Astrocyte of the hippocampus (primary cell): ENCODE results near the gene DAB2IP.

Experiments used
- DNase-seq: peaks from one replicate; pipeline ENCODE4 v3.0.0; 2011; ENCODE audit warnings: low read depth, low spot score

Gene DAB2IP

DNA sequence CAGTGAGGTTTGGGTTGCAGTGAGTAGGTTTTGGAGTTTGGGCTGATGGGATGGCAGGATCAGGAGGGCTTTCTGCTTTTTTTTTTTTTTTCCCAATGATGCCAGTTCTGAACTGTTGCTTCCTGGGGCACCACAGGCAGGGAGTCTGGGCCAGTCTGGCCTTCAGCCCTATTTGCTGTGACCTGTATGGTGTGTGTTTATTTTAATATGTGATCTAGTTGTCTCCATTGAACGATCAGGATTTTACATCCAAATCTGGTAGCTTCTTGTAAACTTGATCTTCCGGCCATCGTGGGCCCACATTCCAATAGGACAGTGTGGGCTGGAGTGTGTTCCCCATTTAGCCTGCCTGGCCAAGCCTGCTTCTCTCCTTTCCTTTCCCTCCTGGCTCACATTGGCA, 25.8 kb upstream of the DAB2IP start:
- no peak for DNase-seq

DNA sequence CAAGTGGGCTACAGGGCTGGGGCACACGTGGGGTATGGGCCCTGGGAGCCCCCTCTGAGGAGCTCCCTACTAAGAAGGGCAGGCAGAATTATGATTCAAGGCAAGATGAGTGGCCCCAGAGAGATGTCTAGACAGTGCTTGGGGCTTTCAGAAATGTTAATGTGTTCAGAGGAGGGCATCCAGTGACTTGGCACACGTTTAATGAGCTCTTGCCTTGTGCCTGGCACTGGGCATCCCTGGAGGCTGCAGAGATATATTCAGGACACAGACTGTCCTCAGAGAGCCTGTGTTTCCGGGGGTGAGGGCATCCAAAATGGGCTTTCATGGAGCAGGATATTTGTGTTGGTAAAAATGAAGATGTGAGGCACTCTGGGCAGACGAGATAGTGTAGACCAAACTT, 25.4 kb upstream of the DAB2IP start:
- no peak for DNase-seq

DNA sequence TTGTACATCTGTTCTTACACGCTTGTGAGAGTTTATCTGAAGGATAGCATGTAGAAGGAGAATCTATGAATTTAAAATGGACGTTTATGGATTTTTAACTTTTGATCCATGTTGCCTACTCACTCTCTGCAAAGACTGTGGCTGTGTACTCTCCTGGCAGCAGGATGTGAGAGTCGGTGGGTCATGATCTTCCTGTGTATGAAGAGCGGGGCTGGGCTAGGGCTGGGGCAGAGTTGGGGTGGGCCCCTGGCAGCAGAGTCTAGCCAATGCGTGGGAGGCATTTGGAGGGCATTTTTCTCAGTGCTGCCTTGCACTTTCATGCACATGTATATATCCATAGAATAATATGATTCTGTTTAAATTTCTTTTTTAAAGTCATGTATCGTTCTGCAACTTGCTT, 24.0 kb upstream of the DAB2IP start:
- no peak for DNase-seq

DNA sequence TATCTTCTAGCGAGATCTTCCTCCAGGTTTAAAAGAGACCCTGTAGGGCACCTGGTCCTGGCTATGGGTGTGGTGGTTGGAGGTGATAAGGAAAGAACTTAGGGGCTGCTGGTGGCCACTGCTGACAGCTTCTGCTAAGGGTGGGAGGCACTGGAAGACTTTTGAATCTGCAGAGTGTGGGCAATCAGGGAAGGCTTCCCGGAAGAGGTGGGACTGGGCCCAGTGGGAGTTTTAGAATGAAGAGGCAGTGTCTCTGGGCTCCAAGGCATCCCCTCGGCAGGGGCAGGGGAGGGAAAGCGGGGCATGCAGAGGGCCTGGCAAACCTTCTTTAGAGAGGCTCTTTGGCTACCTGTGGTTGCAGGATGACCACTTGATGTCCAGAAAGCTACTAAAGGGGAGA, 23.0 kb upstream of the DAB2IP start:
- no peak for DNase-seq

DNA sequence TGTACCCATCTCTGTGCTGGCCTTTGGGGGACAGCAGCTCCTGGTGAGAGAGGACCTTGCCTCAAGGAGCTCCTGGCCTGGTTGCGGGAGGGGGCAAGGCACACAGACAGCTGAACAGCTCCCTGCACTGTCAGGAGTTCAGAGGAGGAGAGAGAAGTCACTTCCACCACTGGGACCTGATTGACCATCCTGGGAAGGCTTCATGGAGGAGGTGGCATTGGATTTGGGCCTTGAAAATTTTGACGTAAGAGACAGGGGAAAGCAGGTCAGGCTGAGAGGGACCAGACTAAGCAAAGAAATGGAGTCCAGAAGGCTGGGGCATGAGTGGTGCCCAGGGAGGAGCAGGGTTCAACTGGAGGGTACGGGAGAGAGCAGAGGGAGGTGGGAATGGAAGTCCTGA, 20.3 kb upstream of the DAB2IP start:
- no peak for DNase-seq

DNA sequence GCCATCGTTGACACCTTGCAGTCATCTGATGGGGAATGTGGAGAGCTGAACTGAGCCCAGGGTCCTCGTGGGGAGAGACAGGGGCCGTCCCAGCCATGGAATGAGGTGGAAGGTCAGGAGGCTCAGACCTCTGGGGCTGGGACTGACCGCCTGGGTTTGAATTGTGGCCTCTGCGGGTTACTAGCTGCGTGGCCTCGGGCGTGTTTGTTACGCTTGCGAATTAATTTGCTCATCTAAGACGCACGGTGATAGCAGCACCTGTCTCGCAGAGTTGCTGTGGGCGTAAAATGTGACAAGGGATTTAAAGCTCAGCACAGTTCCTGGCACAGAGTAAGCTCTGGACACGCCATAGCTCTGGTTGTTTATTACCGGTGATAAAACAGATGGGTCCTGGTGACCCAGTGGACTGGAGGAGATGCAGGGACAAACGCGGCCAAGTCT, 19.4 kb upstream of the DAB2IP start:
- DNase-seq = no peak

DNA sequence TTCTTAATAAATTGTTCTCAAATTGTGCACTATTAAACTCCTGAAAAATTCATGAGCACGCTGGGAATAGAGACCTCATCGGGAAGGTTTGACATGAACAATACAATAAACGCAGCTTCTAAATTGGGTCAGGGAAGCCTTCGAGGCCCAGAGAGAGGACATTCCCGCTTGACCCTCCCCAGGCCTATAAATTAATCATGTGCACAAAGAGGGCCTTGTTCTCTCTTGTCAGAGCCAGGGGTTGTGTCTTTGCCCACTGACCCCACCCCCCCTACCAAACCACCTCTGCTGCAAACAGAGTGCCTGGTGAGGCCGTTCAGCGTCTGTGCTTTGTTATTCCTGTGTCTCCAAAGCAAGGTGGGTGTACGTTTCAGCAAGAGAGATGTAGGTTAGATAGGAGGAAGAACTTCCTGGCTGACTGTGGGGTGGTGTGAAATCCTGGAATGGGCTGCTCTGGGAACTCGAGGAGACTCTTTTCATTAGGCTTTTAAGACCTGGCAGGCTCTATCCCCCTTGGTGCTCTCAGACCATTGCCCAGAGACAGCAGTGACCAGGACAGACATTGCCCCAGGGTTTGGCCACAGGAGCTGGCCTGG, 18.2 kb upstream of the DAB2IP start:
- DNase-seq = no peak

DNA sequence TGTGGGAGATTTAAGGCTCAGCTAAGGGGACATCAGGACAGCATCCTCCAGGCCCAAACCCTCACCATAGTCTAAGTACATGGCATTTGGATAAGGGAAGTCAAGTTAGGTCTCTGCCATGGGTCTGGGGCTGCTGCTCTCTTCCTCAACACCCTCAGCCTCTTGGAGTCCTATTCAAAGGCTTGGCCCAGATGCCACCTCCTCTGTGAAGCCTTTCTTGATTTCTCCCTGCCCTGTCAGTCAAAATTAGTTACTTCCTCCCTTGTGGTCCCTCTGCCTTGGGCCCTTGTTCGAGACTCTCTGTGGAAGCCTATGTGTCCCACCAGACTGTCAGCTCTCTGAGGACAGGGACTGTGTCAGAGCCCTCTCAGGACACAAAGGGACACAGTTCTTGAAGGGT, 17.7 kb upstream of the DAB2IP start:
- no peak for DNase-seq

DNA sequence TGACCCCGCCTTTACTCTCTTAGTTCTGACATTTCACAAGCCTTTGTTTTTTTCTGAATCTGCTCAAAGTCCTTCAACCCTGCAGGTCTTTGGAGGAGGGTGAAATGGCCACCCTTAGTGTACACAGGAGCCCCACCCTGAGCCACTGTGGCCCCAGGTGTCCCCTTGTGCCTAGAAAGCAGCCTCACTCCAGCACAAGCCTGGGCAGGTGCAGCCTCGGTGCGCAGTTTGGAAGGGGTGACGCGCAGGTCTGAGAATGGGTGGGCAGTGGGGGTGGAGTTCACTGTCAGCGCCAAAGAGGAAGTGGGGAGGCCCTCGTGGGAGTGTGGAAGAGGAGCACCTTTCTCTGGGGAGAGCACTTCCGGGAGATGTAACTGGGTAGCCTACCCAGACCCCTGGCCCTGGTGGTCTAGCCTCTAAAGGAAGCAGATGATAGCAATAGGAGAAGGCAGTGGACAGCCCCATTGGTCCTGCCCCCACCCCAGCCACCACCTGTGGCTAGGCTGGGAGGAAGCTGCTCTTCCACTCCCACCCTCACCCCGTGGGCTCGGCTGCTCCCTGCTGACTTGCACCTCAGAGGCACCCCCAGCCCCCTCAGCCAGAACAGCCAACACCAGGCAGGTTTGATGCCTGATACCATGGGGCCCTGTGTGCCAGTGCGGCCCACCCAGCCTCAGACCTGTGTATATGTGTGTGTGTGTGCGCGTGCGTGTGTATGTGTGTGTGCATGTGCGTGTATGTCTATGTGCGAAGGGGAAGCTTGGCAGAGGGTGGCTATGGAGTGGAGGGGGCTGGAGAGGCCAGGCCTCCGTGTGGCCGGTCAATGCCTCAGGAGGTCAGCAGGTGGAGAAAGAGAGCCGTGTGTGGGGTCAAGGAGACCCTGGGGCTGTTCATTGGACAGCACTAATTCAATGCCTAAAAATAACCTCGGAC, 16.8 kb upstream of the DAB2IP start:
- peak; percentile 49 for DNase-seq

DNA sequence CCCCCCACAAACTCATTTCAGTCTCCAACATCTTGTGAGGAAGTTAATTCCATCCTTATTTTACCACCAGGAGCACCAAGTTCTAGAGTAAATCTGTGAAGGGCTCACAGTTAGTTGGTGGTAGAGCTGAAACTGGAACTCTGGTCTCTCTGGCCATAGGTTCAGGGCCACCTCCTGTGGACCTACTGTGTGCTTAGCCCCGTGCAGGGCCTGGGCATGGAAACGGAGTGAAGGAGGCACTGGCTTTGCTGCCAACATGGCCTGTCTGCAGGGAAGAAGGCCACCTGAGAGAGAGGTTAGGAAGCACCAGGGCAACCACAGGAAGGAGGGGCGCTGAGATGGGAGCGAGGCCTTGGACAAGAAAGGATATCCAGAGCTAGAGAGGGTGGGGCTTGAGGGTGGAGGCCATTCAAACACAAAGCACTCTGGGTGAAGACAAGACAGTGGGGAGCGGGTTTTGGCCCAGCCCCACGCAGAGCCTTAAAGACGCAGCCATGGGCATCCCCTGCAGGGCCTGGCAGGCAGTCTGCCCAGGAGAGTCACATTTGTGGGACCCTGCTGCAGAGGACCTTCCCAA, 16.0 kb upstream of the DAB2IP start:
- DNase-seq = no peak

DNA sequence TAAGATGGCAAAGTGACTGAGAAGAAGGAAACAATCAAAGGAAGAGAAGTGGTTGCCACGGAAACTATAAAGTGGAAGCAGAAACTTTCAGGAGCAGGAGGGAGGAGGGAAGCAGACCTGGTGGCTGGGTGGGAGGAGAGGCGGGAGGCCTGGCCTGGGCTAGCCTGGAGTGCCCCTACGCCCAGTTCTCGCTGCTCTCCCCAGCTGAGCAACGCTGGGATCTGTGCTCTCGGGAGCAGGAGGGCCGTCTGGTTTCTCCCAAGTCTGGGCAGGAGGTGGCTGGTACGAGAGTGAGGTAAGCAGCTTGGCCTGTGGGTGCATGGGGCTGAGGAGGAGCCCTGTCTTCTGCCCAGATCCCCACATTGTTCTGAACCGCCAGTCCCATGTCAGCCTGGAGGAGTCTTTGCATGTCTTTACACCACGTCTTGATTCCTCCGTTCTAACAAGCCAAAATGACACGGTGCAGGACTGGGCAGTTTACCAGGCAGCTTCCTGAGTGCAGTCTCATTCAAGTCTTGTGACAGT, 15.0 kb upstream of the DAB2IP start:
- peak; percentile 53 for DNase-seq

DNA sequence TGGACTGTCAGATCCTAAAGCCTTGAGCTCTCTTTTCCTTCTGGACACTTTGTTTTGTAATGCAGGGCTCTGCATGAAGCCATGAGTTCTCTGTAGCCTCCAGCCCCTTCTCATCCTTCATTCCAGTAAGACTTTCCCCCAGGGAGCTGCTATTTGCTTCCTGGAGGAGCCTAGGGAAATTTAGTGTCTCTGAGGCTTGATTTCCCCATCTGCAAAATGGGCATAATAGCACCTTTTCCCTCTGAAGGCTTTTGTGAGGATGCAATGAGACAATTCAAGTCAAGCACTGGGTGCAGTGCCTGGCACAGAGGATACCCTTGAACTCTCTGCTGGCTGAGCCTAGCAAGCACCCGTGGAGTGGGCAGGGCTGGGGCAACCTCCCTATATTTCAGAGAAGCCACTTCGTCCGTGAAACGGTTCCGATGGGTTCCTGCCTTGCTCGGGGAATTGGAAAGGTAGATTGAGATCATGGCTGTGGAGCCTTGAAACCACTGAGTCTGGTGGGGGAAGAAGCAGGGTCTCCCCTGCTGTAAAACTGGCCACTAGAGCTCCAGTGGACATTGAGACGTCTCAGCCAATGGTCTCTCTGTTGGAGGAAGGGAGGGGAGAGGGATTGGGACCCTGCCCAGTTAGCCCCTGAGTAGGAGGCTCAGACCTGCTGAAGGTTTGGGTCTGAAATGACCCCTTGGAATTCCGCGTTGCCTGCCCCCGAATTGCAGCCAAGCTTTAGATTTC, 14.3 kb upstream of the DAB2IP start:
- DNase-seq = no peak

DNA sequence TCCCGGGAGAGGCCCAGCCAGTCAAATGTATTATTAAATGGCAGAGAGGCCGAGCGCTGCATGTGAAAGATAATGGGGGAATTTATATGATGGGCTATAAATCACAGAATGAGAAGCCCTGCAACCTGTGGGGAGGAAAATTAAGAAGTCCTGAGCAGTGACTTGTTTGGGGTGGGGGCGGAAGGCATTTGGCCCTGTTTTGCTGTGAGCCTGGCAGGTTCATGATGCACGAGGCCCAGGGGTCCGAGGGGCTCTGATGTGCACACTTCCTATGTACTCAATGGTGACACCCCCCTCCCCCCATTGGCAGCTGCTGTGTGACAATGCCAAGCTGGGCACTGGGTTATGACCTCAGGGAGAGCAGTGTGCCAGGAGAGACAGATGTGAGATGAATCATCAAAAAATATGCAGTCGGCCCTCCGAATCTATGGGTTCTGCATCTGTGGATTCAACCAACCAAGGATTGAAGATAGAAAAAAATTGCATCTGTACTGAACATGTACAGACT, 13.7 kb upstream of the DAB2IP start:
- DNase-seq = peak; percentile 17

DNA sequence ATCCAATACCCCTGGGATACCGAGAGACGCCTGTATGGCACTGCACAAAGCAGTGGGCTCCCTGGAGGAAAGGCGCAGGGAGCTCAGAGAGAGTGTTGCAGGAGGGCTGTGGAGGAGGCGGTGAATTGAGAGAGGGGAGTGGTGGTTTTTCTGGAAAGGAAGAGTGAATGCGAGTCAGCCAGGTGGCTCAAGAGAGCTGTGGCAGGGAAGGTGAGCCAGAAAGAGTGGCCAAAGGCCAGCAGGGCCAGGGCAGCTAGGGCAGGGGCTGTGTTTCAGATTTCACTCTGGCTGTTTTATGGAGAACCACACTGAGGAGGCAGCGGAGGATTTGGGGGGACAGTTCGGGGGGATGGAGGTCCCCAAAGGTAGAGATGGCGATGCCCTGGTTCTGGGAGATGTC, 13.0 kb upstream of the DAB2IP start:
- no peak for DNase-seq

DNA sequence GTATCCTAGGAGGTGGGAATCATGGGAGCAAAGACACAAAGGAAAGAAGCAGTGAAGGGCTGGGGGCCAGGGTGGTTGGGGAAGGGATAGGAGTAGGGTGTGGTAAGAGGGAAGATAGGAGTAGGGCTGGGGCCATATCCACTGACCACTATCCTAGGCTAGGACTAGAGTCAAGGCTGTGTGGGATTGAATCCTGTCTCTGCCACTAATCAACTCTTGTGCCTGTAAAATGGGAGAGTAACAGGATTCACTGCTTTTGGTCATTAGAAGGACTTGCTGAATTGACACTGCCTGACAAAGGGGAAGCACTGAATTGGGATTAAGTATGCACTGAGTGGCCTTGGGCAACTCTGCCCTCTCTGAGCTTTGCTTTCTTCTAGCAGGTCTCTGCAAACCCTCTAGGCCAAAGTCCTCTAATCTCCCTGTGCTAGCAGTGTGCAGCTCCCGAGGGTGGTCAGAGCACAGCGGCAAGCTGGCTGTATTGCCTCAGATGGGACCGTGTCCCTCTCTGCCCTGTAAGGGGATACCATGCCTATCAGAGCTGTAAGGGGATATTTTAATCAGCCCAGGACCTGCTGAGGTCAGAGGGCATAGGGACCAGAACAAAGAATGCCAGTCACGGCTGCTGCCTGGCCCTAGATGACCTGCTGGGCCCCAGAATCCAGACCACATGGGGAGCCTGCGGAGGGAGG, 12.4 kb upstream of the DAB2IP start:
- DNase-seq = no peak

DNA sequence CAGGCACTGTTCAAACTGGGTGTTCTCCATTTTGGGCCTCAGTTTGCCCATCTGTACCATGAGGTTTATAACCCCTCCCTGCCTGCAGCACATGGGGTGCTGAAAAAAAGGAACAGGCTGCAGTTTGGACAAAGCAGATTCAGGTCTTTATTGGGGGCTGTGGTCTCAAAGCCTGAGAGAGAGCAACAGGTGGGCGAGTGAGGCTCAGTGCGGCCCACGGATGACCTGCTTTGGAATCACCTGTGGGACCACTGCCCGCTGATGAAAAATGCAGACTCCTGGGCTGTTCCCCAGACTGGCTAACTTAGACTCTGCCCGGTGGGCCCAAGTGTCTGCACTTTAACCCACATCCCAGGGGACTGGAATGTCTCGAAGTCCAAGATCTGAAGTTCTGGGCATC, 11.8 kb upstream of the DAB2IP start:
- no peak for DNase-seq

DNA sequence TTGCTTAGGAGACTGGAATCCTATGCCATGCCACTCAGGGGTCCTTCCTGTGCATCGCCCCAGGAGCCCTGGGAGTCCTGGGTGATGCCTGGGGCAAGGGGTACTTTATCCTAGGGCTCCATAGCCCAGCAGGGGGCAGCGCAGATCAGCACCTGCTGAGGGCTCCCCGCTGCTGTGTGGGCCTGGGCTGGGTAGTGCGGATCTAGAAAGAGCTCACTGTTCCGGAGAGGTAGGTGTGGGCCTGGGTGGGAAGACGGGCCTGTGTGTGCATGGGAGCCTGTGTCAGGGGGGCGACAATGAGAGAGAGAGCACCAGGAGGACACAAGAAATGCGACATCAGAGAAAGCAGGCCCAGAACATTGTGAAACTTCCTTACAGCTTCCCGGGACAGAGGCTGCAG, 11.4 kb upstream of the DAB2IP start:
- DNase-seq = peak; percentile 50

DNA sequence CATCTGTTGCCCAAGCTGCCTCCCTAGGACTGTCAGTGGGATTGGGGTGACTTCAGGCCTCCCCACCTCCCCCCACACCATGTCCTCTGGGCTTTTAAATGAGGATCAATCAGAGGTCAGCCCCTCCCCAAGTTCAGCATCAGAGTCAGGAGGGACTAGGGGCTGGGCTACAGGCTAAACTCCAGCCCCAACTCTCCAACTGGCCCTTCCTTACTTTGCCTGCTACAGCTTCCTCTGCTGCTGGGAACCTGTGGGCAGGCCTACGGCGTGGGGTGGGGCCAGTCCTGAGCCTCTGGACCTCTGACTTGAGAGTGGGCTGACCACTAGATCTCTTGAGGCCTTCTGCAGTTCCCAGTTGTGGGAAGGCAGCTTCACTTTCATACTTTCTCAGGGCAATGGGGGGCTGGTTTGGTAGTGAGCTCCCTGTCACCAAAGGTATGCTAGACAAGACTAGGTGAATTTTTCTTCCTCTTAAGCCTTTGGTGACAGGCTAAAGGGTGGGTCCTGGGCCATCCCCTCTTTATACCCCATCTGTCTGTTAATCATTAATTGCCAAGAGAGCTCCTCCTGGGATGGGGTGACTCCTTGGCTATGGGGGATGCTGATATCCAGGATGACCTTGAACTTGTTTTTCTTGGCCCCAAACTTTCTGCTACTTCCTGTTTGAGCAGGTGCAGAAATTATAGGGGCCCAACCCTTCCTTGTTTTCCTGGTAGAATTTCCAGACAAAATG, 10.8 kb upstream of the DAB2IP start:
- no peak for DNase-seq

DNA sequence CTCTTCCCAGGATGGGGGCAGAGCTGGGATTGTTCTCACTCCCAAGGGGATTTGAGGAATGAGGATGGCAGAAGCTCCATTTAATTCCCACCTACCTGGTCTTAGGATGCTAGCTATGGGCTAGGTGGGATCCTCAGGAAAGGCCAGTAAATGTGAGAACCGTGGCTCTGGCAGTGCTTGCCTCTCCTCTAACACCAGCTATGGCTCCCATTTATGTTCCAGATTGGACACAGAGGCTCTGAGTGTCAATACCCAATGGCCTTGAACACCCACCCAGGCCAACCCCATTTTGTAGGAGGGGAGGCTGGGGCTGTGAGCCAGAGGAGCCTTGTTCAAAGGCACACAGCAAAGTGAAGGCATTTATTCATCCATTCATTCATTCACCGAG, 10.2 kb upstream of the DAB2IP start:
- DNase-seq = no peak

DNA sequence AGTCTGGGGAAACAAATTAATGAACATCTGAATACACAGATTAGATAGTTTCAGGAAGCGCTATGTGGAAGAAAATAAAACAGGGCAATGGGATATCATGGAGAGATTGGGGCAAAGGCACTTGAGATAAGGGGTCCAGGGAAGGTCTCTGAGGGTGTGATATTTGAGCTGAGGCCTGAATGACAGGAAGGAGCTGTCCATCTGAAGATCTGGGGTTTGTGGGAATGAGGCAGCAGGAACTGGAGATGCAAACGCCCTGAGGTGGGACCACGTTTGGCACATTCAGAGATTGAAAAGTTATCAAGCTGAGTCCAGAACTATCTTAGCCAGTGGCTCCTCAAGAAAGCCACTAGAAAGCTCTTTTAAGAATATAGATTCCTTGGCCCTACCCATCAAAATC, 8.7 kb upstream of the DAB2IP start:
- no peak for DNase-seq

DNA sequence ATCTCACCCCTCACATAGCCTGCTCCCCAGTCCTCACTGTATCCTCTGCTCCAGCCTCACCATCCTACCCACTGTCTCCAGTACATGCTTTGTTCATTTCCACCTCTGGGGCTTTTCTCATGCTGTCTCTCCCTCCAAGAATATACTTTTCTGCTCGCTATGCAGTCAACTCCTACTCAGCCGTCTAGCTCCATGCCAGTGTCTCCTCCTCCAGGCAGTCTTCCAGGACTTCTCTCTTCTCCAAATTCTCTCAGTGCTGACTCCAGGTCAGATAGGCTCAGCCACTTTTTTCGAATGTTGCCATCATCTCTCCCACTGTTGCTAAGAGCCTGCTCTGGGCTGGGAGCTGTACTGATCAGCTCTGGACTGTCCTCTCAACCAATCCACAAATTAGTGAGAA, 8.0 kb upstream of the DAB2IP start:
- DNase-seq = no peak
